Diencephalon (tissue), 1 donor: ENCODE measurements around the gene DGLUCY. TPM values are rescaled to one million over a fixed set of nuclear protein-coding genes. Genes with fewer than 3 reads are reported as not detected.

Experiments used
- small RNA-seq: library from RNA; depleted of rRNA; stranded (forward); fragments of <200 nt; gene quantifications from one replicate; pipeline ENCODE3, GENCODE V24; 2014
- total RNA-seq: library from RNA; depleted of rRNA; stranded (reverse); fragments of >200 nt; gene quantifications from one replicate; pipeline ENCODE4 v1.2.3, GENCODE V29; 2014

Gene DGLUCY, protein sequence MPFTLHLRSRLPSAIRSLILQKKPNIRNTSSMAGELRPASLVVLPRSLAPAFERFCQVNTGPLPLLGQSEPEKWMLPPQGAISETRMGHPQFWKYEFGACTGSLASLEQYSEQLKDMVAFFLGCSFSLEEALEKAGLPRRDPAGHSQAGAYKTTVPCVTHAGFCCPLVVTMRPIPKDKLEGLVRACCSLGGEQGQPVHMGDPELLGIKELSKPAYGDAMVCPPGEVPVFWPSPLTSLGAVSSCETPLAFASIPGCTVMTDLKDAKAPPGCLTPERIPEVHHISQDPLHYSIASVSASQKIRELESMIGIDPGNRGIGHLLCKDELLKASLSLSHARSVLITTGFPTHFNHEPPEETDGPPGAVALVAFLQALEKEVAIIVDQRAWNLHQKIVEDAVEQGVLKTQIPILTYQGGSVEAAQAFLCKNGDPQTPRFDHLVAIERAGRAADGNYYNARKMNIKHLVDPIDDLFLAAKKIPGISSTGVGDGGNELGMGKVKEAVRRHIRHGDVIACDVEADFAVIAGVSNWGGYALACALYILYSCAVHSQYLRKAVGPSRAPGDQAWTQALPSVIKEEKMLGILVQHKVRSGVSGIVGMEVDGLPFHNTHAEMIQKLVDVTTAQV
- total RNA-seq, result 37.4 TPM

DNA sequence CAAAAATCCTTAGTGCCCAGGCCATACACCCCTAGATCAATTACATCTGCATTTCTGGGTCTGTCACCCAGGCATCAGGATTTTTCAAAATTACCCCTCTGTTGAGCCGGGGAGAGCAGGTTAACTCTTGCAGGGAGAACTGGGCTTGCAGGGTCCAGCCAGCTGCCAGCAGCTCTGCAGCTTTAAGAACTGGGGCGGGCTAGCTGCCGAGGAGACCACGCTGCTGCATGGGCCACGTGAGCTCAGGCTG, at the start of gene DGLUCY:
TSS of gene DGLUCY (plus strand) at position 245 of the 250 bp plus-strand sequence. CDS start 46,222 bp downstream, outside the sequence.

DNA sequence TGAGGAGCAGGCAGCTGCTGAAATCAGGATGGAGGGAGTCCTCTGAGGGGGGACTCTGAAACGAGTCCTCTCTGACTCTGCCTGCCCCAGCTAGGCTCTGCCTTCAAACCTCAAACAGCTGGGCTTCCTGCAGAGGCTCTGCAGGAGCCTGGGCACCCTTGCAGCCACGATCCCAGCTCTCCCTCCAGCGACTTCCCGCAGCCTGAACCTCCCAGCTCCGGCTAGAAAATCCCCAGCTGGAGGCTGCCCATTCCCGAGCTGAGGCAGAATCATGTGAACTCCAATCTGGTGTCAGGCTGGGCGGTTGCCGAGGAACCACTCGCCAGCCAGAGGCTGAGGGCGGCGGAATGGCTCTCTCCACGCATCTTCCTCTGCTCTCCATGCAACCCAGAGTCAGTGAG, 130.6 kb downstream of the DGLUCY start, which contains the start of gene GPR68:
TSS of gene GPR68 (minus strand) at position 204 of the 401 bp plus-strand sequence. CDS start 9,654 bp downstream, outside the sequence.

Small RNA genes lying within 50 kb of the gene (small RNA-seq; reads per million reads assigned to genes)
- not detected for gene RNU7-30P
- 0.31 reads per million, percentile 22 among the genes with 10 or more reads in this experiment for gene SNORA11B

Other genes starting within 250 kb of the DGLUCY start
- gene RPS6KA5, start 53.4 kb upstream of the DGLUCY start, total RNA-seq, result 13.4 TPM
- gene GPR68, start 130.6 kb downstream of the DGLUCY start, total RNA-seq, result 8.1 TPM